ENCODE data around the gene CDC34.

CDC34 gene

GRCh38 chr19:574658-575526 lies 43.3 kb downstream of the CDC34 start:
- H3K4me1 ChIP-seq (ENCODE audit: low read length) = peaks cover 17% of the 10 kb centered on the region
- no peaks in the 10 kb centered on the region for H3K9me3 ChIP-seq (ENCODE audit: insufficient read depth, low read length)
- H3K9ac ChIP-seq (ENCODE audit: low read length) = no peak overlapping the region
- H3K79me2 ChIP-seq (ENCODE audit: low read length) = peaks cover 75% of the 10 kb centered on the region
- H3K36me3 ChIP-seq (replicated peaks; ENCODE audit: low read depth, low read length) = peaks cover 33% of the 10 kb centered on the region
- no peak overlapping the region for H3K27ac ChIP-seq (ENCODE audit: low read length)
- H3K4me3 ChIP-seq (ENCODE audit: low read length) = peak overlapping the region; percentile 17; the same call in 1 of the 2 replicates
- no peak overlapping the region for H2AFZ ChIP-seq (ENCODE audit: low read depth, low read length)
- peak overlapping the region; percentile 18 for H3K4me2 ChIP-seq (ENCODE audit: low read length)
- H4K20me1 ChIP-seq (ENCODE audit: insufficient read depth, low read length) = peaks cover 66% of the 10 kb centered on the region
- TF ChIP-seq CTCF (IDR thresholded peaks at IDR 0.05; ENCODE audit: low read depth, low read length) = no peak
- TF ChIP-seq EZH2phosphoT487 (IDR thresholded peaks at IDR 0.05; ENCODE audit: low read depth) = no peak
- no peaks in the 10 kb centered on the region for H3K27me3 ChIP-seq (ENCODE audit: low read depth, low read length)

- H3K27me3 ChIP-seq (ENCODE audit: low read depth, low read length) = no peaks in the 10 kb centered on the region
- H3K4me2 ChIP-seq (ENCODE audit: low read length) = no peak overlapping the region
- H3K9me3 ChIP-seq (ENCODE audit: insufficient read depth, low read length) = no peaks in the 10 kb centered on the region
- TF ChIP-seq CTCF (IDR thresholded peaks at IDR 0.05; ENCODE audit: low read depth, low read length) (no peak), EZH2phosphoT487 (IDR thresholded peaks at IDR 0.05; ENCODE audit: low read depth) (no peak)
- no peak overlapping the region for H3K4me3 ChIP-seq (ENCODE audit: low read length)
- H2AFZ ChIP-seq (ENCODE audit: low read depth, low read length) = no peak overlapping the region
- peaks cover 36% of the 10 kb centered on the region for H3K36me3 ChIP-seq (replicated peaks; ENCODE audit: low read depth, low read length)
- H3K79me2 ChIP-seq (ENCODE audit: low read length) = peaks cover 82% of the 10 kb centered on the region
- H4K20me1 ChIP-seq (ENCODE audit: insufficient read depth, low read length) = peaks cover 73% of the 10 kb centered on the region
- no peak overlapping the region for H3K27ac ChIP-seq (ENCODE audit: low read length)
- no peak overlapping the region for H3K9ac ChIP-seq (ENCODE audit: low read length)
- peaks cover 17% of the 10 kb centered on the region for H3K4me1 ChIP-seq (ENCODE audit: low read length)
Observed at GRCh38 chr19:575527-576506, 44.3 kb downstream of the CDC34 start.

- H2AFZ ChIP-seq (ENCODE audit: low read depth, low read length) = no peak overlapping the region
- peaks cover 44% of the 10 kb centered on the region for H3K36me3 ChIP-seq (replicated peaks; ENCODE audit: low read depth, low read length)
- no peak overlapping the region for H3K4me2 ChIP-seq (ENCODE audit: low read length)
- TF ChIP-seq EZH2phosphoT487 (IDR thresholded peaks at IDR 0.05; ENCODE audit: low read depth) = no peak
- TF ChIP-seq CTCF (IDR thresholded peaks at IDR 0.05; ENCODE audit: low read depth, low read length) = no peak
- H3K79me2 ChIP-seq (ENCODE audit: low read length) = peaks cover 82% of the 10 kb centered on the region
- H4K20me1 ChIP-seq (ENCODE audit: insufficient read depth, low read length) = peaks cover 78% of the 10 kb centered on the region
- no peaks in the 10 kb centered on the region for H3K27me3 ChIP-seq (ENCODE audit: low read depth, low read length)
- no peaks in the 10 kb centered on the region for H3K9me3 ChIP-seq (ENCODE audit: insufficient read depth, low read length)
- H3K27ac ChIP-seq (ENCODE audit: low read length) = no peak overlapping the region
- H3K4me1 ChIP-seq (ENCODE audit: low read length) = peaks cover 17% of the 10 kb centered on the region
- H3K9ac ChIP-seq (ENCODE audit: low read length) = no peak overlapping the region
- H3K4me3 ChIP-seq (ENCODE audit: low read length) = no peak overlapping the region
Observed at GRCh38 chr19:576768-577438, 45.3 kb downstream of the CDC34 start.

All from OCI-LY3 (cell line).